Body of pancreas (tissue), 4 donors: Measurements from ENCODE around the gene PCID2. TPM values are rescaled to one million over a fixed set of nuclear protein-coding genes. Genes with fewer than 3 reads are reported as not detected.

Source experiments
- ATAC-seq: fragments of 150-250 bp; one replicate; pipeline ENCODE4 v1.9.1; 2016
- DNase-seq, 4 donors: peaks; one replicate each; pipeline ENCODE4 v3.0.0-alpha.2; 2019
- H3K27ac ChIP-seq, 4 donors: fragments of 200-600 bp; sonication (generic); 1 replicate in 3 of 4; 2 replicates in 1 of 4; pipeline versions ENCODE4 v1.5.1 to v1.6.1; 2016 to 2019; ENCODE audit warnings: mild to moderate bottlenecking in 1 of 4, mixed read lengths in 1 of 4, moderate library complexity in 1 of 4
- H3K27me3 ChIP-seq, 2 donors: fragments of 200-600 bp; sonication (generic); one replicate each; pipeline ENCODE4 v1.6.0; 2016; ENCODE audit warnings: mild to moderate bottlenecking in 1 of 2
- H3K36me3 ChIP-seq, 2 donors: fragments of 200-600 bp; sonication (generic); replicated peaks in 1 of 2; 2 replicates each; pipeline ENCODE4 v1.5.1; 2016; ENCODE audit warnings: low read depth in 2 of 2; ENCODE audit not compliant: insufficient read depth in 1 of 2
- H3K4me1 ChIP-seq: fragments of 200-600 bp; sonication (generic); one replicate; pipeline ENCODE4 v1.6.0; 2016
- H3K4me3 ChIP-seq, 2 donors: fragments of 200-600 bp; sonication (generic); 1 replicate in 1 of 2; 2 replicates in 1 of 2; pipeline ENCODE4 v1.5.1; 2016 to 2019
- H3K9me3 ChIP-seq, 3 donors: fragments of 200-600 bp; sonication (generic); 1 replicate in 2 of 3; 2 replicates in 1 of 3; pipeline ENCODE4 v1.5.1; 2016
- POLR2A ChIP-seq, 3 donors: fragments of 450-650 bp; IDR thresholded peaks; one replicate each; pipeline ENCODE4 v1.6.1; 2016; ENCODE audit warnings: antibody characterized with exemption in 3 of 3, mild to moderate bottlenecking in 2 of 3
- WGBS, 2 donors: methylation state at CpG; one replicate each; pipeline ENCODE4 v1.1.5; 2017; 5-methylcytosine and 5-hydroxymethylcytosine counted together
- intact Hi-C: fragments of 100-400 bp; cut with DNase I; formaldehyde crosslinking; loops from one replicate; pipeline ENCODE4 v1.15.1; 2023
- total RNA-seq, 2 donors: library from RNA; depleted of rRNA; stranded (reverse); fragments of >200 nt; gene quantifications; one replicate each; pipeline ENCODE4 v1.1.0, GENCODE V29; 2016
- TF ChIP-seq, protein P1 (sequence below), 7 experiments: fragments of 450-650 bp in 4 of 7; fragments of 200-600 bp in 3 of 7; sonication (generic) in 3 of 7; IDR thresholded peaks; one replicate each; pipeline ENCODE4 v1.5.1; 2016 to 2019; ENCODE audit warnings: antibody characterized with exemption in 7 of 7

Gene PCID2
- total RNA-seq, 2 donors from 2014 or later: 23.7 to 33.7 TPM

DNA sequence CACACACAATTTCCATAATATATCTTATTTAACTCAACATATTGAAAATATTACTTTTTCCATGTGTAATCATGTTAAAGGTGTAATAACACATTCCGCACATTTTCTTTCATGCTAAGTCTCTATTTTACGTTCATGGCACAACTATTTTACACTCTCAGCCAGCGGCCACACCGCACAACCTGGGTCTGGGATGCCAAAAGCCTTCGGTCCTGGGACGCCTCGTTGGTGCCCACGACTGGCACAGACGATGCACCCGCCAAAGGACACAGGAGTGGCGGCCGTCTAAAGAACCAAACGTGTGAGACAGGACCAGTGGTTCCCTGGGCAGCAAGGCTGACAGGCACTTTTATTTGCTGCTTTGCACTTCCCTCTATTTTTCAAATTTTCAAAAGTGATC is 60.1 kb downstream of the PCID2 start:
- TF ChIP-seq, protein P1, sequence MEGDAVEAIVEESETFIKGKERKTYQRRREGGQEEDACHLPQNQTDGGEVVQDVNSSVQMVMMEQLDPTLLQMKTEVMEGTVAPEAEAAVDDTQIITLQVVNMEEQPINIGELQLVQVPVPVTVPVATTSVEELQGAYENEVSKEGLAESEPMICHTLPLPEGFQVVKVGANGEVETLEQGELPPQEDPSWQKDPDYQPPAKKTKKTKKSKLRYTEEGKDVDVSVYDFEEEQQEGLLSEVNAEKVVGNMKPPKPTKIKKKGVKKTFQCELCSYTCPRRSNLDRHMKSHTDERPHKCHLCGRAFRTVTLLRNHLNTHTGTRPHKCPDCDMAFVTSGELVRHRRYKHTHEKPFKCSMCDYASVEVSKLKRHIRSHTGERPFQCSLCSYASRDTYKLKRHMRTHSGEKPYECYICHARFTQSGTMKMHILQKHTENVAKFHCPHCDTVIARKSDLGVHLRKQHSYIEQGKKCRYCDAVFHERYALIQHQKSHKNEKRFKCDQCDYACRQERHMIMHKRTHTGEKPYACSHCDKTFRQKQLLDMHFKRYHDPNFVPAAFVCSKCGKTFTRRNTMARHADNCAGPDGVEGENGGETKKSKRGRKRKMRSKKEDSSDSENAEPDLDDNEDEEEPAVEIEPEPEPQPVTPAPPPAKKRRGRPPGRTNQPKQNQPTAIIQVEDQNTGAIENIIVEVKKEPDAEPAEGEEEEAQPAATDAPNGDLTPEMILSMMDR (IDR thresholded peaks at IDR 0.05): no peak
- TF ChIP-seq POLR2A (IDR thresholded peaks at IDR 0.05): no peak
- Histone ChIP-seq H3K4me1 (peaks cover 8% of the 10 kb centered on the region), H3K4me3 (no peak overlapping the region), H3K27ac (no peak overlapping the region), H3K27me3 (no peaks in the 10 kb centered on the region), H3K9me3 (no peaks in the 10 kb centered on the region), H3K36me3 (no peaks in the 10 kb centered on the region)
- no peak for ATAC-seq
- intact Hi-C loops: loop anchor here (10.0 kb wide), 1 partner anchor 194 kb away; no protein-coding TSS in a partner anchor
- 89 to 91% methylated on average over 13 of the region's 13 CpGs for WGBS, 2 donors
- DNase-seq: no peak

DNA sequence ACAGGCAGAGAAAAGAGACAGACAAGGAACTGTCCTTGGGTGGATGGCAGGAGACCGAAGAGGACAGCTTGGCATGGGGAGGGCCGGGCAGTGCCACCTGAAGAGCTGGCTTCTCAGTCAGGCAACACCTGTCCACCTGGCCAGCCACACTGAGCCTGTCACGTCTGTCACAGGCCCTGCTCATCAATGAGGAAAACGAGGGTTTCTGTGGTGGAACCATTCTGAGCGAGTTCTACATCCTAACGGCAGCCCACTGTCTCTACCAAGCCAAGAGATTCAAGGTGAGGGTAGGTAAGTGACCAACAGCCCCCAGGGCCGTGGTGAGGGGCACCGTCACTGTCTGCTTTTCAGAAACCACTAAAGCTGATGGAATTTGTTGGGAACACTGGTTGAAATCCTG is 61.3 kb downstream of the PCID2 start:
- no peak for TF ChIP-seq POLR2A (IDR thresholded peaks at IDR 0.05)
- TF ChIP-seq, protein P1 (IDR thresholded peaks at IDR 0.05): no peak
- intact Hi-C loops: loop anchor here (10.0 kb wide), 1 partner anchor 192 kb away; no protein-coding TSS in a partner anchor
- Histone ChIP-seq H3K27ac (no peak overlapping the region), H3K4me3 (no peak overlapping the region), H3K27me3 (no peaks in the 10 kb centered on the region), H3K9me3 (no peaks in the 10 kb centered on the region), H3K36me3 (no peaks in the 10 kb centered on the region), H3K4me1 (no peaks in the 10 kb centered on the region)
- 62 to 65% methylated on average over 8 of the region's 8 CpGs for WGBS, 2 donors
- no peak for ATAC-seq
- DNase-seq: no peak

DNA sequence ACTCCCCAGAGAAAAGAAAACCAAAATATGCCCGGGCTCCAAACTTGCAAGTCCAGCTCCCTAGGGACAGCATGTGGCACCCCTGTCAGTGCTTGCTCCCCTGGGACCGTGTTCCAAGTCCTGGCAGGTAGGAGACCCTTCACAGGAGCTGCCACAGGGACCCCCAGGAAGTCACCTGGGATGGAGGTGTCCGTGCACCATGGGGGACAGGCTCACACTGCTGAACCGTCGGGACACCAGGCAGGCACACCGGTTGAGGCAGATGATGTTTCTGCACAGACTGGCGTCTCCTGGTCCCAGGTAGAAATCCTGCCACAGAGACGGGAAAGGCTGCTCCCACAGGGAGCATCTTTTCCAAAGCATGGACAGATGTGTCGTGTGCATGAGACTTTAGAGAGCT is 61.7 kb downstream of the PCID2 start:
- H3K9me3 ChIP-seq: no peaks in the 10 kb centered on the region
- no peak overlapping the region for H3K4me3 ChIP-seq
- intact Hi-C loops: loop anchor here (10.0 kb wide), 1 partner anchor 192 kb away; no protein-coding TSS in a partner anchor
- TF ChIP-seq, protein P1 (IDR thresholded peaks at IDR 0.05): no peak
- TF ChIP-seq POLR2A (IDR thresholded peaks at IDR 0.05): no peak
- ATAC-seq (no peak), DNase-seq (no peak)
- no peaks in the 10 kb centered on the region for H3K4me1 ChIP-seq
- H3K27ac ChIP-seq: no peak overlapping the region
- H3K27me3 ChIP-seq: no peaks in the 10 kb centered on the region
- 60 to 81% methylated on average over 4 to 9 of the region's 9 CpGs for WGBS, 2 donors
- H3K36me3 ChIP-seq: no peaks in the 10 kb centered on the region

DNA sequence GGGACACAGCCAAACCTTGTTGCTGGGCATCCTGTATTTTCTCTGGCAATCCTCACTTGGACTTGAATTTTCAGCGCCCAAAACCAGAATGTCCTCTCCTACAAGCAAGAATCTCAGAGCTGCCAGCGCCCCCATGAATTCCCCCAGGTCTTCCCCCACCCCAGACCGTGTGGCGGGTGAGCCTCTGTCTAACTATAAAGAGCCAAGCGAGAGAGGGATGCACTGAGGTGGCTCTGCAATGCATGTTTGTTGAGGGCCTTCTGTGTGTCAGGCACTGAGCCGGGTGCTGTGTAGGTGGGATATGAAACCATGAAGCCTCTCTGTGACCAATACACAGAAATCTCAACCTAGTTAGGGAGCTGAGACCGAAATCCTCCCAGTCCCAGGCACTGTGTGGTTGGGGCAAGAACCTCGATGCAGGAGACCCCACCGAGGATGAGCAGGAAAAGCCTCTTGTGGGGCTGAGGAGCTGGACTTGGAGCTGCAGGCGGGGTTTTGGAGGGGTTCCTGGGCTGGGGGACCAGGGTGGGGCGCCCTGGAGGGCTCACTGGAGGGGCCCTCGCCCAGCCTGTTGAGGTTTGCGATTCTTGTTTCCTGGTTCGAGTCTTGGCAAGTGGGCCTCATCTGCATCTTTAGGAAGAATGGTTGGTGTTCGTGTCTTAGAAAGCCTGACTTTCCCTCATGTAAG is 62.4 kb downstream of the PCID2 start:
- TF ChIP-seq, protein P1 (IDR thresholded peaks at IDR 0.05): no peak
- no peak for TF ChIP-seq POLR2A (IDR thresholded peaks at IDR 0.05)
- Histone ChIP-seq H3K4me3 (no peak overlapping the region), H3K4me1 (no peaks in the 10 kb centered on the region), H3K9me3 (no peaks in the 10 kb centered on the region), H3K36me3 (no peaks in the 10 kb centered on the region), H3K27me3 (no peaks in the 10 kb centered on the region), H3K27ac (no peak overlapping the region)
- ATAC-seq (no peak), DNase-seq (no peak)
- intact Hi-C loops: loop anchor here (10.0 kb wide), 1 partner anchor 191 kb away; no protein-coding TSS in a partner anchor
- WGBS, 2 donors: 85 to 89% methylated on average over 13 to 15 of the region's 15 CpGs

DNA sequence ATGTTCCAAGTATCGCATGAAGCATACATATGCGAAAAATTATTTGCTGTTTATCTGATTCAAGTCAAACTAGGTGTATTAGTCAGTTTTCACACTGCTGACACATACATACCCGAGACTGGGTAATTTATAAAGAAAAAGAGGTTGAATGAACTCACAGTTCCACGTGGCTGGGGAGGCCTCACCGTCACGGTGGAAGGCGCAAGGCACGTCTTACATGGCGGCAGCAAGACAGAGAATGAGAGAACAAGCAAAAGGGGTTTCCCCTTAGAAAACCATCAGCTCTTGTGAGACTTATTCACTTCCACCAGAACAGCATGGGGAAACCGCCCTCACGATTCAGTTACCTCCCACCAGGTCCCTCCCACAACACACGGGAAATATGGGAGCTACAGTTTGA is 63.0 kb downstream of the PCID2 start:
- intact Hi-C loops: loop anchor here (10.0 kb wide), 1 partner anchor 191 kb away; no protein-coding TSS in a partner anchor
- no peak for DNase-seq
- no peaks in the 10 kb centered on the region for H3K27me3 ChIP-seq
- no peaks in the 10 kb centered on the region for H3K9me3 ChIP-seq
- ATAC-seq: no peak
- TF ChIP-seq, protein P1 (IDR thresholded peaks at IDR 0.05): no peak
- TF ChIP-seq POLR2A (IDR thresholded peaks at IDR 0.05): no peak
- H3K4me1 ChIP-seq: no peaks in the 10 kb centered on the region
- H3K27ac ChIP-seq: no peak overlapping the region
- WGBS, 2 donors: 87 to 89% methylated on average over 12 of the region's 12 CpGs
- no peaks in the 10 kb centered on the region for H3K36me3 ChIP-seq
- H3K4me3 ChIP-seq: no peak overlapping the region
